H9 (cell line): ENCODE data around the gene VGLL3. TPM values are rescaled to one million over a fixed set of nuclear protein-coding genes. Genes with fewer than 3 reads are reported as not detected.

ENCODE experiments used
- DNase-seq: peaks from one replicate; pipeline ENCODE4 v3.0.0-alpha.2; 2017
- H2AFZ ChIP-seq: one replicate; pipeline ENCODE4 v1.6.1; 2013; ENCODE audit warnings: mild to moderate bottlenecking, low read length, control low read depth, moderate library complexity
- H2AK5ac ChIP-seq: 2 replicates; pipeline ENCODE4 v1.6.1; 2013; ENCODE audit warnings: low read length, control low read depth, mixed read lengths; ENCODE audit not compliant: insufficient read length
- H2BK120ac ChIP-seq: one replicate; pipeline ENCODE4 v1.6.1; 2013; ENCODE audit warnings: low read depth, mild to moderate bottlenecking, low read length, control low read depth, inconsistent platforms; ENCODE audit not compliant: poor library complexity, severe bottlenecking
- H2BK12ac ChIP-seq: 2 replicates; pipeline ENCODE4 v1.6.1; 2013; ENCODE audit warnings: low read length, control low read depth, mixed read lengths, low read depth; ENCODE audit not compliant: insufficient read length
- H2BK15ac ChIP-seq: 2 replicates; pipeline ENCODE4 v1.6.1; 2013; ENCODE audit warnings: low read depth, low read length, control low read depth
- H2BK20ac ChIP-seq: one replicate; pipeline ENCODE4 v1.6.1; 2013; ENCODE audit warnings: low read depth, mild to moderate bottlenecking, low read length, control low read depth, inconsistent platforms; ENCODE audit not compliant: poor library complexity, severe bottlenecking
- H2BK5ac ChIP-seq: 2 replicates; pipeline ENCODE4 v1.6.1; 2013; ENCODE audit warnings: low read length, control low read depth, mixed read lengths; ENCODE audit not compliant: insufficient read length
- H3K14ac ChIP-seq: 2 replicates; pipeline ENCODE4 v1.6.1; 2013; ENCODE audit warnings: low read length, control low read depth; ENCODE audit not compliant: insufficient read depth
- H3K18ac ChIP-seq: 2 replicates; pipeline ENCODE4 v1.6.1; 2013; ENCODE audit warnings: low read depth, mild to moderate bottlenecking, mixed read lengths, low read length, control low read depth; ENCODE audit not compliant: insufficient read length
- H3K23ac ChIP-seq: 2 replicates; pipeline ENCODE4 v1.6.1; 2013; ENCODE audit warnings: low read length, control low read depth, mixed read lengths, low read depth; ENCODE audit not compliant: insufficient read length
- H3K23me2 ChIP-seq: 2 replicates; pipeline ENCODE4 v1.6.1; 2013; ENCODE audit warnings: low read depth, mild to moderate bottlenecking, mixed read lengths, low read length, control low read depth; ENCODE audit not compliant: insufficient read length, poor library complexity, severe bottlenecking
- H3K27ac ChIP-seq: 2 replicates; pipeline ENCODE4 v1.5.1; 2013; ENCODE audit warnings: low read length, control low read depth, mixed read lengths, low read depth; ENCODE audit not compliant: insufficient read length
- H3K27me3 ChIP-seq: 2 replicates; pipeline ENCODE4 v1.6.1; 2013; ENCODE audit warnings: low read length, control low read depth, inconsistent platforms; ENCODE audit not compliant: insufficient read depth
- H3K4ac ChIP-seq: 2 replicates; pipeline ENCODE4 v1.6.1; 2013; ENCODE audit warnings: low read depth, mild to moderate bottlenecking, control low read depth, inconsistent platforms, low read length, moderate library complexity
- H3K4me1 ChIP-seq: 2 replicates; pipeline ENCODE4 v1.6.1; 2013; ENCODE audit warnings: low read length, control low read depth, inconsistent platforms; ENCODE audit not compliant: insufficient read depth
- H3K4me2 ChIP-seq: 2 replicates; pipeline ENCODE4 v1.6.1; 2013; ENCODE audit warnings: low read length, control low read depth, mixed read lengths; ENCODE audit not compliant: insufficient read length, insufficient read depth
- H3K56ac ChIP-seq: 2 replicates; pipeline ENCODE4 v1.6.1; 2013; ENCODE audit warnings: low read depth, mild to moderate bottlenecking, mixed read lengths, low read length, control low read depth; ENCODE audit not compliant: insufficient read length
- H3K79me1 ChIP-seq: 2 replicates; pipeline ENCODE4 v1.6.1; 2013; ENCODE audit warnings: low read depth, mild to moderate bottlenecking, moderate library complexity, low read length, control low read depth, inconsistent platforms; ENCODE audit not compliant: insufficient read depth, poor library complexity, severe bottlenecking
- H3K79me2 ChIP-seq: 2 replicates; pipeline ENCODE4 v1.6.1; 2013; ENCODE audit warnings: low read length, control low read depth, inconsistent platforms; ENCODE audit not compliant: insufficient read depth
- H3K9ac ChIP-seq: 2 replicates; pipeline ENCODE4 v1.6.1; 2013; ENCODE audit warnings: low read length, control low read depth, mixed read lengths; ENCODE audit not compliant: insufficient read length; ENCODE audit errors: extremely low read depth
- H3K9me3 ChIP-seq: one replicate; pipeline ENCODE4 v1.6.1; 2013; ENCODE audit warnings: low read depth, low read length, inconsistent platforms; ENCODE audit not compliant: control insufficient read depth
- H3T11ph ChIP-seq: one replicate; pipeline ENCODE4 v1.6.1; 2013; ENCODE audit warnings: mild to moderate bottlenecking, low read length, control low read depth, inconsistent platforms
- H4K20me1 ChIP-seq: one replicate; pipeline ENCODE4 v1.6.1; 2013; ENCODE audit not compliant: control insufficient read depth, insufficient read length, insufficient read depth
- H4K5ac ChIP-seq: 2 replicates; pipeline ENCODE4 v1.6.1; 2013; ENCODE audit warnings: low read depth, mild to moderate bottlenecking, mixed read lengths, low read length, control low read depth; ENCODE audit not compliant: insufficient read length
- H4K8ac ChIP-seq: replicated peaks from 2 replicates; pipeline ENCODE4 v1.6.1; 2013; ENCODE audit warnings: low read length, control low read depth, mixed read lengths, low read depth; ENCODE audit not compliant: insufficient read length
- H4K91ac ChIP-seq: 2 replicates; pipeline ENCODE4 v1.6.1; 2013; ENCODE audit warnings: low read depth, mild to moderate bottlenecking, moderate library complexity, mixed read lengths, low read length, control low read depth; ENCODE audit not compliant: insufficient read length
- H3K27ac Mint-ChIP-seq, 3 experiments: 2 replicates in 2 of 3; 3 replicates in 1 of 3; pipeline ENCODE4 v1.8.0; 2020 to 2021; ENCODE audit warnings: mixed read lengths in 3 of 3, mild to moderate bottlenecking in 1 of 3, moderate library complexity in 1 of 3
- H3K27me3 Mint-ChIP-seq: 2 replicates; pipeline ENCODE4 v1.8.0; 2021; ENCODE audit warnings: low read depth, mild to moderate bottlenecking, moderate library complexity, mixed read lengths
- H3K36me3 Mint-ChIP-seq, 3 experiments: 2 replicates in 2 of 3; 3 replicates in 1 of 3; pipeline ENCODE4 v1.8.0; 2020 to 2021; ENCODE audit warnings: low read depth in 3 of 3, mixed read lengths in 3 of 3; ENCODE audit not compliant: insufficient read depth in 1 of 3
- H3K4me1 Mint-ChIP-seq, 2 experiments: 2 replicates each; pipeline ENCODE4 v1.8.0; 2020; ENCODE audit warnings: mixed read lengths in 2 of 2
- H3K4me3 Mint-ChIP-seq, 2 experiments: 2 replicates in 1 of 2; 3 replicates in 1 of 2; pipeline ENCODE4 v1.8.0; 2020 to 2021; ENCODE audit warnings: mild to moderate bottlenecking in 2 of 2, mixed read lengths in 2 of 2, moderate library complexity in 1 of 2
- H3K9me3 Mint-ChIP-seq, 2 experiments: 2 replicates in 1 of 2; 3 replicates in 1 of 2; pipeline ENCODE4 v1.8.0; 2020; ENCODE audit warnings: mild to moderate bottlenecking in 2 of 2, mixed read lengths in 2 of 2, moderate library complexity in 1 of 2
- WGBS: extraction: QIAGEN DNeasy Blood & Tissue Kit; methylation state at CpG from one replicate; pipeline ENCODE4 v1.1.7; 2013; ENCODE audit warnings: missing lambda C conversion rate, low lambda C conversion rate, mixed read lengths; ENCODE audit not compliant: insufficient read length; ENCODE audit errors: extremely low coverage; 5-methylcytosine and 5-hydroxymethylcytosine counted together
- total RNA-seq: library from RNA; stranded (reverse); gene quantifications from 2 replicates; pipeline ENCODE4 v1.2.1, GENCODE V29; 2021
- TF ChIP-seq, protein P1 (sequence below): fragments of 200-600 bp; sonication (generic); conservative IDR thresholded peaks from 3 replicates; pipeline ENCODE4 v1.8.0; 2021; ENCODE audit warnings: antibody characterized with exemption, mild to moderate bottlenecking

The VGLL3 gene
- total RNA-seq, 1 experiment from 2014 or later: 19.7 TPM

DNA sequence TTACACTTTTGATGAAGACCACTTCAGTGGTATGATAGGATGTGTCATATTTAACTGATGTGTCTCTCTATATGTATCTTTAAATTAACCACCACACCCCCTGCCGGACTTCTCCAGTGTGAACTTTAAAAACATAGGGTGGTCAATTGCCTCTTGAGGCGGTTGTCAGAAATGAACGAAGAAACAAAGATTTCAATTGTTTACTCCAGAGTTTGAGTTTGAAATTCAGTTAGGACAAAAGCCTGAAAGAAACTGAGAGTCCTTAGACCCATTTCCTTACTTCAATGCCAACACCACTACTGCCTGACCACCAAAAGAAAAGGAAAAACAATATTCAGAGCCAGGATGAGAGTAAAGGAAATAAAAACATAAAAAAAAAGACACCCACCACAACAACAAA, 40.2 kb downstream of the VGLL3 start:
- Histone ChIP-seq H3K79me2 (no peaks in the 10 kb centered on the region), H3K4me1 (no peaks in the 10 kb centered on the region; the same call in 1 of the 2 replicates), H3K56ac (no peak overlapping the region), H3K9me3 (no peaks in the 10 kb centered on the region), H4K5ac (no peak overlapping the region), H2BK120ac (no peak overlapping the region), H3T11ph (no peak overlapping the region), H2AK5ac (no peak overlapping the region), H4K8ac (no peak overlapping the region), H2AFZ (no peak overlapping the region), H2BK5ac (no peak overlapping the region), H3K4ac (no peak overlapping the region), H4K20me1 (no peaks in the 10 kb centered on the region), H2BK12ac (no peak overlapping the region), H3K27ac (no peak overlapping the region), H2BK15ac (no peak overlapping the region), H3K23ac (no peak overlapping the region), H2BK20ac (no peak overlapping the region), H3K23me2 (no peaks in the 10 kb centered on the region), H3K27me3 (no peaks in the 10 kb centered on the region), H3K79me1 (no peaks in the 10 kb centered on the region), H3K4me2 (no peak overlapping the region), H4K91ac (no peak overlapping the region), H3K18ac (no peak overlapping the region), H3K14ac (no peak overlapping the region), H3K9ac (no peak overlapping the region)
- Mint-ChIP-seq H3K9me3 (no peaks in the 10 kb centered on the region), H3K4me1 (peaks cover 19 to 29% of the 10 kb centered on the region in 2 experiments), H3K36me3 (no peaks in the 10 kb centered on the region), H3K27me3 (no peaks in the 10 kb centered on the region), H3K4me3 (no peak overlapping the region), H3K27ac (peak overlapping the region; percentile 5 to 57 (median 7); a peak in 2 of 7 replicates)
- DNase-seq: no peak
- WGBS: no CpG with 5 or more reads among the region's 3 CpGs
- TF ChIP-seq, protein P1, sequence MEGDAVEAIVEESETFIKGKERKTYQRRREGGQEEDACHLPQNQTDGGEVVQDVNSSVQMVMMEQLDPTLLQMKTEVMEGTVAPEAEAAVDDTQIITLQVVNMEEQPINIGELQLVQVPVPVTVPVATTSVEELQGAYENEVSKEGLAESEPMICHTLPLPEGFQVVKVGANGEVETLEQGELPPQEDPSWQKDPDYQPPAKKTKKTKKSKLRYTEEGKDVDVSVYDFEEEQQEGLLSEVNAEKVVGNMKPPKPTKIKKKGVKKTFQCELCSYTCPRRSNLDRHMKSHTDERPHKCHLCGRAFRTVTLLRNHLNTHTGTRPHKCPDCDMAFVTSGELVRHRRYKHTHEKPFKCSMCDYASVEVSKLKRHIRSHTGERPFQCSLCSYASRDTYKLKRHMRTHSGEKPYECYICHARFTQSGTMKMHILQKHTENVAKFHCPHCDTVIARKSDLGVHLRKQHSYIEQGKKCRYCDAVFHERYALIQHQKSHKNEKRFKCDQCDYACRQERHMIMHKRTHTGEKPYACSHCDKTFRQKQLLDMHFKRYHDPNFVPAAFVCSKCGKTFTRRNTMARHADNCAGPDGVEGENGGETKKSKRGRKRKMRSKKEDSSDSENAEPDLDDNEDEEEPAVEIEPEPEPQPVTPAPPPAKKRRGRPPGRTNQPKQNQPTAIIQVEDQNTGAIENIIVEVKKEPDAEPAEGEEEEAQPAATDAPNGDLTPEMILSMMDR: no peak
